HG03159 (cell line): ENCODE measurements around the gene LSM14B.

Source experiments
- ATAC-seq: cut with Tn5 transposase; IDR thresholded peaks from one replicate; pipeline ENCODE4 v1.9.1; 2021; ENCODE audit warnings: mild to moderate bottlenecking, moderate library complexity; ENCODE audit not compliant: unreplicated experiment

Gene LSM14B

DNA sequence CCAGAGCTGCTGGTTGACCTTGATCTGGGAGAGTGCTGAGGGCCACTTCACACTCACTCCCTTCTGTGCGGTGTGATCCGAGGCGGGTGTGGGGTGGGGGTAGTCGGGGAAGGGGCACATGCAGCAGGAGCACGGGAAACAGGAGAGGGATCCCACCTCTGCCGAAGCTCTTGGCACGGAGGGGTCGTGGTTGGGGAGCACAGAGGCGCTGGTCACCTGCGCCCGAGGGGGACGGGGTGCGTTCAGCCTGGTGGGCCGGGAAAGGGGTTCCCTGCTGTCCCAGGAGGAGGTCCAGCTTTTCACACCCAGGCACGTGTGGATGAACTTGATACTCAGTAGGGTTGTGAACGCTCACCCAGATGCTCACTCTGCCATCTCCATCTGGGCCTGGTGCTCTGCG, 38.6 kb downstream of the LSM14B start:
- no peak for ATAC-seq

DNA sequence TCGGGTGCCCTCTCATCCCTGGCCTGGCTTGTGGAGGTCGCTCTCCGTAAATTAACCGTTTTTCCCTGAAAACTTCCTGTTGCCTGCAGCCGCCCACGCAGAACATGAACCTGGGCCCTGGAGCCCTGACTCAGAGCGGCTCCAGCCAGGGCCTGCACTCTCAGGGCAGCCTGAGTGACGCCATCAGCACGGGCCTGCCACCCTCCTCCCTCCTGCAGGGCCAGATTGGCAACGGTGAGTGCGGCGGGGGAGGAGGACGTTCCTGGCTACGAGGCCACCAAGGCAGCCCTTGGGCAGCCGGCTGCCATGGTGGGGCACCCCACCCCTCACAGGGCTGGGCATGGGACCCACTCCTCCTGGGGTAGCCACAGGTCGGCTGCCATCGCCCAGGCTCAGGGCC, 39.1 kb downstream of the LSM14B start:
- ATAC-seq: no peak

DNA sequence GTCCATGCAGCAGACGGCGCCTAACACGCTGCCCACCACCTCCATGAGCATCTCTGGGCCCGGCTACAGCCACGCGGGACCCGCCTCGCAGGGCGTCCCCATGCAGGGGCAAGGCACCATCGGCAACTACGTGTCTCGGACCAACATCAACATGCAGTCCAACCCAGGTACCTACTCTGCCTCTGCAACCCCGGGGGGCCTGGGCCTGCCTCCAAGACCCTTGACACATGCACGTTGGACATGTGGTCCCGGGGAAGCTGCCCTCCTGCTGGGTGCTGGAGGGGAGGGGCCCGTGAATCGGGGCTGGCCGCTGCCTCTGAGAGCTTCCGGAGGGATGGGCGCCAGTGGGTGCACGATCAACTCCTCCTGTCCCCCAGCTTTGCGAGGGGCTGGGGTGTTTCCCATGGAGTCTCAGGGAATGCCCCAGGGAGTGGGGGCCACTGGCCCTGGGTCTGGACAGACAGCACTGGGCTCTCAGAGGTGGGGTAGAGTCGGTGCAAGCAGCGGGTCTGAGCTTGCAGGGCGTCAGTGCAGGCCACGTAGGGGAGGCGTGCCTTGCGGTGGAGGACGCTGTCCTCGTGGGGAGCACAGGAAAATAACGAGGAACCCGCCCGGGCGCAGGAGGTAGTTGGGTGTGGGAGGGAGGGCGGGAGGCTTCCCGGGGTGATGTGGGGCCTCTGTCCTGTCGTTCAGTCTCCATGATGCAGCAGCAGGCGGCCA, 40.6 kb downstream of the LSM14B start:
- no peak for ATAC-seq

DNA sequence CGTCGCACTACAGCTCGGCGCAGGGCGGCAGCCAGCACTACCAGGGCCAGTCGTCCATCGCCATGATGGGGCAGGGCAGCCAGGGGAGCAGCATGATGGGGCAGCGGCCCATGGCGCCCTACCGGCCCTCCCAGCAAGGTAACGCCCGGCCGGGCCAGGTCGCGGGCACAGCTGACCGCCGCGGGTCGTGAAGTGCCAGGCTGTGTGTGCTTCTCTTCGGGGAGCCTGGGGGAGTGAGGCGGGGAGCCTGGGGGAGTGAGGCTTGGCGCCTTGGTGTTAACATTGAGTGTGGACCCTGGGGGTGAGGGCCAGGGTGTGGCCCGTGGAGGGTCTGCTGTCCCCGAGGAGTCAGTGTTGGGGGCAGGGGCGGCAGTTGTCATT, 41.2 kb downstream of the LSM14B start:
- no peak for ATAC-seq

DNA sequence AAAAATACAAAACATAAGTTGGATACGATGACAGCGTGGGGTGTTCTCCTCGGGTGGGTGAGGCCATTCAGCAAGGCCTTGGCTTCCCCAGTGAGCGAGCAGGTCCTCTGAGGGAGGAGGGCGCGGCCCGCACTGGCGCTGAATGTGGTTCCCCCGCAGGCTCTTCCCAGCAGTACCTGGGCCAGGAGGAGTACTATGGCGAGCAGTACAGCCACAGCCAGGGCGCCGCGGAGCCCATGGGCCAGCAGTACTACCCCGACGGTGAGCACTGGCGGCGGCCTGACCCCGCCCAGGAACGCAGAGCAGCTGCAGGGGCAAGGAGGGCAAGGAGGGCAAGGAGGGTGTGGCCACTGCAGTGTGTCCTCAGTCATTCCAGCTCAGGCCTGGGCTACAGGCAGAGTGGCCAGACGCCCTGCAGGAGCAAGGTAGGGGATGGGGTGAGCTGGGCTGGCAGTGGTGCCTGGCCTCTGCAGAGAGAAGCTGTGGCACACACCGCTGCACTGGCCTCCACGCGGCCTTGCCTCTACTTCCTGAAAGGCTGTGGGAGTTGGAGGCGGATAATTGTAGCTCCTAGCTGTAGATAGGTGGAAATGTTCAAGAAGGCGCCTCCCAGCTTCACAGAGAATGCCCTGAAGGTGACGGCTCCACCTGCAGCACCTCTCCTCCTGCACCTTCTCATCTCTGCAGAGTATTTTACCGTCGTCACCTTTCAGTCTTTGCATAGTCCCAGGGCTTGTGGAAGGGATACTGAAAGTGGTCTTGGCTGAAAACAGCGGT, 41.9 kb downstream of the LSM14B start:
- no peak for ATAC-seq

DNA sequence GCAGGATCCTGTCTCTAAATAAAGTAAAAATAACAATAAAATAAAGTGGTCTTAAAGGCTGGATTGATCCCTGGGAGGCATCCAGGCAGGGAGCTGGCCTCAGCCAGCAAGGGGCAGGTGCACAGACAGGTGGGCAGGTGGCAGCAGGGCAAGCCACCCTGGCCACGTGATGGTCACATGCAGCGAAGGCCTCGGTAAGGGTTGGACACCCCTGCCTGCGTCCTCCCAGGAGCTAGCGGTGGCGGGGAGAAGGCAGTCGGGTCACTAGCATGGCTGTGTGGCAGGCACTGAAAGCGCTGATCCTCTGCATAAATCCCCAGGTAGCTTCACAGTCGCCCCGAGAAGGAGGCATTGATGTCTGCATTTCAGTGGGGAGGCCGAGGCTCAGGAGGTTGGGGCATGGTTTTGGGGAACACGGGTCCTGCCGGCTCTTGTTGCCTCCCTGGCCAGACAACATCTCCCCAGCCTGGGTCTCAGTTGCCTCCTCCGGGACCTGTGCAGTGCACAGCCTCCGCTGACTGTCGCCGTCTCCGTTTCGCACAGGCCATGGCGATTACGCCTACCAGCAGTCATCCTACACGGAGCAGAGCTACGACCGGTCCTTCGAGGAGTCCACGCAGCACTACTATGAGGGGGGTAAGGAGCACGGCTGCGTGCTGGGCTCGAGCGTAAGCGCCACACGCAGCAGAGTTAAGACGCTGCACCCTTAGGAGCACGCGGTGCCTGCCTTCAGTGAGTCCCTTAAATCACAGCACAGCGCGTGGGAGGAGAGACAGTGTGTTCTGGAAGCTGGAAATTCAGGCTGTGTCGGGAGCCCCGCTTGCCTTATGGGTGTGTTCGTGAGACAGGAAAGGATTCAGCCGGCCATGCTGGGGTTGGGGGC, 42.8 kb downstream of the LSM14B start:
- ATAC-seq: no peak

DNA sequence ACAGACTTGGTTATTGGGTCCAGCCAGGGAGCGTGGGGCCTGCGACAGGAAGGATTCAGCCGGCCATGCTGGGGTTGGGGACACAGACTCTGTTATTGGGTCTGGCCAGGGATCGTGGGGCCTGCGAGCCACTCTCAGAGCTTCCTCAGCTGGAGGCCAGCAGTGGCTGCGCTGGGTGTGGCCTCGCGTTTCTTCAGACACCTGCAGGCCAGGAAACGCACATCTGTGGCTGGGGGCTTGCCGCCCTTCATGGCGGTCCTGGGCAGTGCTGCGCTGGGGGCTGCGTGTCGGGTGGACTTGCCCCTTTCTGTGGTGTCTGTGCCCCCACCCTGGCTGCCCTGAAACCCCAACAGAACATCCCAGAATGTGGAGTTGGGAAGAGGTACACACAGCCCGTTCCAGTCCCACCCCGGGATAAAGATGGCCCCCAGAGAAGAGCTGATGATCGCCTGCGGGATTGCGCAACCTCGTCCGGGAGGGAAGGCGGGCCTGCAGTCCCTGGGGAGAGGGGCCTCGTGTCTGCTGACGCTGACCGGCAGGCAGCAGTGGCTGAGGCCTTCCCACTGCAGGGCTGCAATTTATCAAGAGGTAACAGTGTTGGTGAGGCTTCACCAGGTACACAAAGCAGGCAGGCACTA, 43.6 kb downstream of the LSM14B start:
- ATAC-seq: no peak

DNA sequence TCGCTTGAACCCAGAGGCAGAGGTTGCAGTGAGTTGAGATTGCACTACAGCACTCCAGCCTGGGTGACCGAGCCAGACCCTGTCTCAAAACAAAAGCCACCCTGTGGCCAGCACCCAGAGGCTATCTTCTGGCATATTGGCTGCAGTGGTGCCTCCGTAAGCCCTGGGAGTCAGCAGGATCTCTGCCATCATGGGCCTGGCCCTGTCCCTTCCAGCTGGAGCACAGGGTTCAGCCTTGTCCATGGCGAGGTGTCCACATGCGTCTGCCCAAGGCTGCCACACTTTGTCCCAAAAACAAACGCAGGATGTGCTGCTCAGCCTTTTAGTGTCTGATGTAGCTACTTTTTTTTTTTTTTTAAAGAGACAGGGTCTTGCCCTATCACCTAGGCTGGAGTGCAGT, 45.2 kb downstream of the LSM14B start:
- no peak for ATAC-seq

DNA sequence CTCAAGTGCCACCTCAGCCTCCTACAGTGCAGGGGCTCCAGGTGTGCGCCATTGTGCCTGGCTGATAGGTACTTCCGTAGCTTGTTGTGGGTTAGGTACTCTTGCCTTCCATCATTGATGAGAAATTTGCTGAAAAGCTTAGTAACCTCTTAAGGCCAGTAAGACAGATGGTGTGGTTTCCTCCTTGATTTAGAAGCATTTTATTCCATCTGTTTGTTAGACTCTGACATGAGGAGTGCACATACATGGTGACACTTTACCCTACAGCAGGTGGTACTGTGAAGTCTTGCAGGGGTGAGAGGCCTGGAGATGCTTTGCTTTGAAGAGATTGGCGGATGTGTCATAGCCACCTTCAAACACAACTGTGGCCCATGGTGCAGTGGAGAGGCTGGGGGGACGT, 45.8 kb downstream of the LSM14B start:
- ATAC-seq: no peak

DNA sequence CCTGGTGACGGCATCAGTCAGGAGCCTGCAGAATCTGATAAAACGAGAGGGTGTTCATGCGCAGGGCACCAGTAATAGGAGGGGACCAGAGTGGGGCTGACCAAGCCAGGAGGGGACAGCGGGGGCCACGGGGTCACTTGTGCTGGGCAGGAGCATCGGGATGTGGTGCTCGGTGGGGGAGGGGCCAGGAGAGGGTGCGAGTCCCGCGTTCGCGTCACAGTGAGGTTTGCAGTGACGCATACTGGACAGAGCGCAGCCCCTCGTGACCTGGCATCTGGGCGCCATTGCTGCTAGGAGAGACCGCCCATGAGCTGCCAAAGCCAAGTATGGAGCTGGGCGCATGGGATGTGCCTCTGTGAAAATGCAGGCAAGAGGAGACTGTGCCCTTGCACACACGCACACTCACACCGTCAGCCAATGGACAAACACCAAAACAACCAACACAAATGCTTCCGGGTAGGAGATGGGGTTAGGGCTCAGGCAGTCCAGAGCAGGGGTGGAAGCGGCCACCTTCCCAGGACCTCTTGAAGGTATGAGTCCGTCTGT, 46.7 kb downstream of the LSM14B start:
- no peak for ATAC-seq

DNA sequence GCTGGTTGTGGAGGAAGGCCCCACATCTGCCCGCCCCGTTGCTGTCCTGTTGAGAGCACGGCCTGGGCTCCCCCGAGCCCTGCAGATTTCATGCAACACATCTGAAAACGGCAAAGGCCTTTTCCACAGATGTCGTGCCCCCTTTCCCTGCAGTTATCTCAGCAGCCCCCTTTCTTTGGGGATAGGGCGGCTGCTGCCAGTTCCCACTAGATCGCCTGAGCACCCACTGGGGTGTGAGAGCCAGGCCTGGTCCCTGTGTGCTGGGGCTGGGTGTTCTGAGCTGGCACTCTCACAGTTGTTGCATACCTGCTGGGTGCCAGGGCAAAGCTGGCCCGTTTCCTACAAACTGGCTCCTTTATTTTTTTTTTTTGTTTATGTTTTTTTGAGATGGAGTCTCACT, 48.3 kb downstream of the LSM14B start:
- no peak for ATAC-seq

DNA sequence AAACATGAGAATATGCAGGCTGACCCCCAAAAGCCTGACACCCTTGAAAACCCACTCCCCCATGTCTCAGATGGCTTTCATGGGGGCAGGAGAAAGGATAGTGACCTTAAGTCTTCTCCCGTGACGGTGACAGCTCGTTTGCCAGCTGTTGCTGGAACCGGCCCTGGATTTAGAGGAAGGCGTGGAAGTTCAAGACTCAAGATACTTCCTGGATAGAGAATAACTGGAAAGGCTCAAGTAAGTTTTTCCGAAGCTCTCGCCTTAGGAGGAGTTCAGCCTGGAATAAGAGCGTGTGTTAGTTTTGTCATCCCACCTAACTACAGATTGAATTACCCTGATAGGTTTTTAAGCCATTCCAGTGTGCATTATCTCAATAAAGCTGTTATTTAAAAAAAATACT, 49.0 kb downstream of the LSM14B start:
- no peak for ATAC-seq

DNA sequence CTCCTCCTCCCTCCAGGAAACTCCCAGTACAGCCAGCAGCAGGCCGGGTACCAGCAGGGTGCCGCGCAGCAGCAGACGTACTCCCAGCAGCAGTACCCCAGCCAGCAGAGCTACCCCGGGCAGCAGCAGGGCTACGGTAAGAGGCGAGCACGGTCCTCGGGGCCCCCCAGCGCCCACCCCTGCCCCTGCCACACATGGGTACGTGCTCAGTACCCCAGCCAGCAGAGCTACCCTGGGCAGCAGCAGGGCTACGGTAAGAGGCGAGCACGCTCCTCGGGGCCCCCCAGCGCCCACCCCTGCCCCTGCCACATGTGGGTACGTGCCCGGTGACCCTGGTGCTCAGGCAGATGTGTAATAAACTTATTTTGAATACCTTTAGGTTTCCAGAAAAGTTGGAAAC, 50.4 kb downstream of the LSM14B start:
- ATAC-seq: no peak

DNA sequence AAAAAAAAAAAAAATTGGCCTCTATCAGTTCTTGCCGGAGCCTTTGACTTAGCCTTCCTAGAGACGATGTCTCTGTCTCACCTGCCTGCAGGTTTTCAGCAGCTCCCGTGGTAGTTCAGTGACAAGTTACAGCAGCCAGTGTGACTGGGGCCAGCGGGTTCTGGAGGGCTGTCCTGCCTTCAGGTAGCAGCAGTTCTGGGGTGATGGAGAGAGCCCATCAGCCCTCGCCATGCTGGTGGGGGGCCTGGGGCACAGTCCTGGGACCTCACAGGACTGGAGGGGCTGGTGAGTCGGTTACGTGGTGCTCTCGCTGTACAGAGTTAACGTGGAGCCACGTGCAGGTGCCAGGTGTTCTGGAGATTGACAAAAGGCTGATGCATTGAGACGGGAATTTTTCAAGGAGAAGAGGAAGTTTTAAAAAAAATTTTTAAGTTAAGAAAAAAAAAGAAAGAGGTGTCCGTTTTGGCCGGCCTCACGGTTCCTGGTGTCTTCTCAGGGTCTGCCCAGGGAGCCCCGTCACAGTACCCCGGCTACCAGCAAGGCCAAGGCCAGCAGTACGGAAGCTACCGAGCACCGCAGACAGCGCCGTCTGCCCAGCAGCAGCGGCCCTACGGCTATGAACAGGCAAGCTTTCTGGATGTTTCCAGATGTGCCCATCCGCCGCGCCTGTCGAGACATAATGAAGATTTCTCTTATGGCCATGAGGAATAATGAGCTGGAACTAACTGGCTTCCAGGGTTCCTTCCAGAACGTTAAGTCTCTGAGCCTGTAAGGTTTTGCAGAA, 51.9 kb downstream of the LSM14B start:
- no peak for ATAC-seq

DNA sequence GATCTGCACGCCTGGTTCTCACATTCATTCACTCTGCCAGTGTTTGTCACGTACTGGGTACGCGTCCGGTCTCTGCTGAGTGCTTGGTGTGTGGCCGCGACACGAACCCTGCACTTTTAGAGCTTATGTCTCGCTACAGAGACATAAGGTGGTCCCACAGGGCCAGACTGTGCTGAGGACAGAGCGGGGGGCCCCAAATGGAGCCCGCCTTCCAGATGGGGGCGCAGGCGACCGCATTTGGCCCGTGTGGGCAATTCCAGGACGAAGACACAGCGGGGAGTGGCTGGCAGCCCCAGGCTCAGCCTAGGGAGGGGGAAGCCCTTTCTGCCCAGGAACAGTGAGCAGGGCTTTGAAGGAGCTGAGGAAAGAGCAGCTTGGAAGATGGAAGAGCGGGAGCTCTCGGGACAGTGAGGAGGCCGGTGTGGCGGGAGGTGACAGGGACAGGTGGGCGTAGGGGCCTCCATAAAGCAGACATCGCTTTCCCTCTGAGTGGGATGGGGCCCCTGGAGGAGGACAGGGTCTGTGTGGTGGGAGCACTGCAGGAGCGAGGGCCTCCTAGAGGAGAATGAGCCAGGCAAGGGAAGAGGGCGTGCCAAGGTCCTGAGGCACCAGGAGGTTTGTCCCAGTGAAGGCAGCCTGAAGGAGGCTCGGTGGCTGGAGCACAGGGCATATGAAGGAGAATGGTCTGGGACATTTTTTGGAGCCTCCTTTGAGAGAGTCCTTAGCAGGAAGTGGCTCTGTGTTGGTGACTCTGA, 52.8 kb downstream of the LSM14B start:
- ATAC-seq: no peak

DNA sequence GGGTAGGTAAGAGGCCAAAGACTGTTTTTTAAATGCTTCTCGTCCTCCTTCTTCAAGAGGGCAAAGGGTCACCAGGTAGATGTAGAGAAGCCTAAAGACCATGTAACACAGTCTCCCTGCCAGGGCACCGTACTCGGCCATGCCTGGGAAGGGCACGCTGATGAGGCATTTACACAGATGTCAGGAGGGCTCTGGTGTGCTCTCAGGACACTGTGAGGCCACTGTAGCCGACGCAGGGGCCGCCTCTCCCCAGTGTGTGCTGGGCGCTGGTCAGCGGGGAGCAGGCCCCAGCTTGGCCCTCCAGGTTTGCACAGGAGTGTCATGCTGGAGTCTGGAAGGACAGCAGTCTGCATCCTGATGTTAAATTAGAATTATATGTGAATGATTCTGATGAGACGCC, 53.4 kb downstream of the LSM14B start:
- ATAC-seq: no peak

DNA sequence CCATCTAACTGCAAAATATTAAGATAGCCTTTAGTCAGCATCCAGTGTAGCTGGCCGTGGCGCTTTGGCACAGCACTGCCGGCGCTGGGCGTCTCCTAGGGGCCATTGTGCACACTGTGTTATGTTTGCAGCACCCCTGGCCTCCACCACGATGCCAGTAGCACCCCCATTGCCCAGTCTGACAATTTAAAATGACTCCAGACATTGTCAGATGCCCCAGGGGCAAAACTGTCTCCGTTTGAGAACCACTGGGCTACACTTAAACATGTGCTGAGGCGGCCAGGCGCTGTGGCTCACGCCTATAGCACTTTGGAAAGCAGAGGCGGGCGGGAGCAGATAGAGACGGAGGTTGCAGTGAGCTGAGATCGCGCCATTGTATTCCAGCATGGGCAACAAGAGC, 54.6 kb downstream of the LSM14B start:
- ATAC-seq: no peak

DNA sequence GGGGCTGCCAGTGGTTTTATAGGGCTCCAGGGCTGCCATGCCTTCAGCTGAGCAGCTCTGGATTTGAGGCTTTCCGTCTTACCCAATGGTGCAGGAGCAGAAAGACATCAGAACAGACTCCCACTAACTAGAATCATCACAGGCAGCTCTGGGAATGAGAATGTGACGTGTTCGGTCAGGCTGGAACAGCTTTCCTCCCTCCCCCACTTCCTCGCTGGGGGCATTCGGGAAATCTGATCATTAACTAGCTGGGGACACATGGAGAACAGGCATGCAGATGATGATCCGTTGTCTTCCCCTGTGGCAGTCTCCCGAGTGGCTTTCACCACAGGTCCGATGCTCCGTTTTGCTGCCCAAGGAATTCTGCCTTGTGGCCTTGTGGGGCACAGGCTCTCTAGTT, 55.0 kb downstream of the LSM14B start:
- ATAC-seq: no peak
